HepG2 (cell line): Measurements from ENCODE around the gene RTEL1. TPM values are rescaled to one million over a fixed set of nuclear protein-coding genes. Genes with fewer than 3 reads are reported as not detected.

Experiments used
- ARHGAP35 ChIP-seq: sonication (generic); formaldehyde crosslinking; IDR thresholded peaks from 2 replicates; pipeline ENCODE4 v1.9.0; 2022; ENCODE audit warnings: mild to moderate bottlenecking, inconsistent platforms, moderate library complexity, missing genetic modification reagents, borderline replicate concordance
- DMAP1 ChIP-seq: IDR thresholded peaks from 2 replicates; pipeline ENCODE4 v1.6.1; 2016
- DNMT3B ChIP-seq: conservative IDR thresholded peaks from 2 replicates; pipeline ENCODE4 v1.6.1; 2016; ENCODE audit warnings: missing biosample characterization, control low read depth
- MED8 ChIP-seq: sonication (generic); formaldehyde crosslinking; IDR thresholded peaks from 2 replicates; pipeline ENCODE4 v1.8.1; 2023; ENCODE audit warnings: mild to moderate bottlenecking, missing genetic modification reagents; ENCODE audit not compliant: insufficient replicate concordance
- MIER2 ChIP-seq: IDR thresholded peaks from 2 replicates; pipeline ENCODE4 v1.6.1; 2016; ENCODE audit warnings: missing biosample characterization, missing genetic modification reagents
- NFIC ChIP-seq: IDR thresholded peaks from 2 replicates; pipeline ENCODE4 v1.6.1; 2012; ENCODE audit warnings: mild to moderate bottlenecking, low read length, inconsistent platforms
- PLRG1 ChIP-seq: fragments of 450-650 bp; conservative IDR thresholded peaks from 2 replicates; pipeline ENCODE4 v1.6.1; 2016
- PPARG ChIP-seq: conservative IDR thresholded peaks from 2 replicates; pipeline ENCODE4 v1.6.1; 2016; ENCODE audit warnings: missing biosample characterization, missing genetic modification reagents
- SETDB1 ChIP-seq: sonication (generic); formaldehyde crosslinking; IDR thresholded peaks from 2 replicates; pipeline ENCODE4 v1.5.1; 2020; ENCODE audit warnings: missing genetic modification reagents, mild to moderate bottlenecking, borderline replicate concordance
- ZNF263 ChIP-seq: sonication (generic); formaldehyde crosslinking; IDR thresholded peaks from 2 replicates; pipeline ENCODE4 v1.4.0; 2020; ENCODE audit warnings: missing genetic modification reagents
- ZNF354B ChIP-seq: sonication (generic); formaldehyde crosslinking; IDR thresholded peaks from 2 replicates; pipeline ENCODE4 v1.8.0; 2022; ENCODE audit warnings: mild to moderate bottlenecking, missing genetic modification reagents
- ZNF44 ChIP-seq: sonication (generic); formaldehyde crosslinking; IDR thresholded peaks from 2 replicates; pipeline ENCODE4 v1.5.1; 2020; ENCODE audit warnings: mild to moderate bottlenecking, missing genetic modification reagents
- ZNF441 ChIP-seq: sonication (generic); formaldehyde crosslinking; IDR thresholded peaks from 2 replicates; pipeline ENCODE4 v1.7.0; 2021; ENCODE audit warnings: missing genetic modification reagents, borderline replicate concordance
- ZNF562 ChIP-seq: sonication (generic); formaldehyde crosslinking; IDR thresholded peaks from 2 replicates; pipeline ENCODE4 v1.8.0; 2022; ENCODE audit warnings: missing genetic modification reagents, borderline replicate concordance
- ZNF7 ChIP-seq: IDR thresholded peaks from 2 replicates; pipeline ENCODE4 v1.6.1; 2016; ENCODE audit warnings: missing biosample characterization, missing genetic modification reagents
- polyA plus RNA-seq, 8 experiments: library from polyadenylated mRNA; depleted of rRNA in 3 of 8; stranded (reverse) in 7 of 8; unstranded in 1 of 8; fragments of >200 nt; fragmentation: Illumina TruSeq in 4 of 8; extraction: Trizol in 4 of 8; gene quantifications; 2 replicates each; pipeline versions ENCODE4 v1.2.1 to v1.2.3, GENCODE V29; 2011 to 2016; ENCODE audit warnings: low read depth in 4 of 8, missing spikeins in 1 of 8, mixed read lengths in 1 of 8; ENCODE audit not compliant: insufficient read depth in 1 of 8
- total RNA-seq, 5 experiments: library from RNA; depleted of rRNA; stranded (reverse); fragments of >200 nt; fragmentation: Illumina TruSeq; extraction: Trizol; gene quantifications; 2 replicates each; pipeline ENCODE4 v1.2.3, GENCODE V29; 2016; ENCODE audit warnings: low read depth in 1 of 5
- TF ChIP-seq, protein P1 (sequence below): sonication (generic); formaldehyde crosslinking; IDR thresholded peaks from 2 replicates; pipeline ENCODE4 v1.4.0; 2020; ENCODE audit warnings: mild to moderate bottlenecking, missing genetic modification reagents
- TF ChIP-seq, protein P2 (sequence below): sonication (generic); formaldehyde crosslinking; conservative IDR thresholded peaks from 2 replicates; pipeline ENCODE4 v1.4.0; 2020; ENCODE audit warnings: missing genetic modification reagents
- TF ChIP-seq, protein P3 (sequence below): sonication (generic); formaldehyde crosslinking; conservative IDR thresholded peaks from 2 replicates; pipeline ENCODE4 v1.8.1; 2023; ENCODE audit warnings: missing genetic modification reagents
- TF ChIP-seq, protein P4 (sequence below): IDR thresholded peaks from 2 replicates; pipeline ENCODE4 v1.6.1; 2016
- TF ChIP-seq, protein P5 (sequence below): sonication (generic); formaldehyde crosslinking; IDR thresholded peaks from 2 replicates; pipeline ENCODE4 v1.8.0; 2022; ENCODE audit warnings: missing genetic modification reagents, mild to moderate bottlenecking, inconsistent platforms, borderline replicate concordance

The RTEL1 gene
- total and polyA plus RNA-seq, 2 of the 13 experiments (the other 11 are each of a cell fraction or from before 2014, with no cell fraction given), result 21.8 to 36.4 TPM

DNA sequence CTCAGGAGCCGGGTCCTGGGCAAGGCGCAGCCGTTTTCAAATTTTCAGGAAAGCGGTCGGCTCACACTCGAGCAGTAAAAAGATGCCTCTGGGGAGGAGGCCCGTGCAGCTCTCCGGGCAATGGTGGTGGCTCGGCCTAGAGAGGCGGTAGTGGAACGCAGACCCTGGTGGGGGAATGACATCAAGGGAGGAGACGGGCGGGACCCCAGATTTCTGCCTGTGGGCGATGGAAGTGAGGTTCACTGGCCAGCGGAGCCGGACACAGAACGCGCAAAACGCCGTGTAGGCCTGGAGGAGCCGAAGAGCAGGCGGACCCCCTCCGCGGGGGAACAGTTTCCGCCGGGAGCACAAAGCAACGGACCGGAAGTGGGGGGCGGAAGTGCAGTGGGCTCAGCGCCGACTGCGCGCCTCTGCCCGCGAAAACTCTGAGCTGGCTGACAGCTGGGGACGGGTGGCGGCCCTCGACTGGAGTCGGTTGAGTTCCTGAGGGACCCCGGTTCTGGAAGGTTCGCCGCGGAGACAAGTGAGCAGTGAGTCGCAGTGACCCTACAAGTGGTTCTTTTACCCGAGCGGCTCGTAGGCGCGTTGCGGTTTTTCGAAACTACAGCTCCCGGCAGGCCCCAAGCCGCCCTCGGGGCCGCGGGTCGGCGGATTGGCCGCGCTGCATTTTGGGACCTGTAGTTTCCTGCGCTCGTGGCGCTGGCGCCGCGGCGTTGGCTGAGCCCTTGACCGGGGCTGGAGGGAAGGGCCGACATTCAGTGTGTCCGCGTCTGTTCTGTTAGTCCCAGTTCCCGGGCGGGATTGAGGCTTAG lies at the start of gene RTEL1 (continued):
- TF ChIP-seq, protein P1, sequence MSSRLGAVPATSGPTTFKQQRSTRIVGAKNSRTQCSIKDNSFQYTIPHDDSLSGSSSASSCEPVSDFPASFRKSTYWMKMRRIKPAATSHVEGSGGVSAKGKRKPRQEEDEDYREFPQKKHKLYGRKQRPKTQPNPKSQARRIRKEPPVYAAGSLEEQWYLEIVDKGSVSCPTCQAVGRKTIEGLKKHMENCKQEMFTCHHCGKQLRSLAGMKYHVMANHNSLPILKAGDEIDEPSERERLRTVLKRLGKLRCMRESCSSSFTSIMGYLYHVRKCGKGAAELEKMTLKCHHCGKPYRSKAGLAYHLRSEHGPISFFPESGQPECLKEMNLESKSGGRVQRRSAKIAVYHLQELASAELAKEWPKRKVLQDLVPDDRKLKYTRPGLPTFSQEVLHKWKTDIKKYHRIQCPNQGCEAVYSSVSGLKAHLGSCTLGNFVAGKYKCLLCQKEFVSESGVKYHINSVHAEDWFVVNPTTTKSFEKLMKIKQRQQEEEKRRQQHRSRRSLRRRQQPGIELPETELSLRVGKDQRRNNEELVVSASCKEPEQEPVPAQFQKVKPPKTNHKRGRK (CRISPR knock-in tag), result no peak
- TF ChIP-seq ARHGAP35 (CRISPR knock-in tag) (peak; percentile 97), DNMT3B (CRISPR knock-in tag) (no peak; the same call in 1 of the 2 replicates), PLRG1 (no peak), ZNF7 (CRISPR knock-in tag) (peak; percentile 54), ZNF562 (CRISPR knock-in tag) (no peak), MIER2 (CRISPR knock-in tag) (peak; percentile 87), DMAP1 (CRISPR knock-in tag) (peak; percentile 97), ZNF44 (CRISPR knock-in tag) (no peak; the same call in 1 of the 2 replicates), SETDB1 (CRISPR knock-in tag) (no peak; the same call in 1 of the 2 replicates), ZNF441 (CRISPR knock-in tag) (peak; percentile 73), MED8 (CRISPR knock-in tag) (peak; percentile 86), ZNF263 (CRISPR knock-in tag) (peak; percentile 81), NFIC (no peak; the same call in 1 of the 2 replicates), ZNF354B (CRISPR knock-in tag) (peak; percentile 83), PPARG (CRISPR knock-in tag) (0 out of 2 replicates have a peak, but pooled peaks have one; percentile 20)
- TF ChIP-seq, protein P2, sequence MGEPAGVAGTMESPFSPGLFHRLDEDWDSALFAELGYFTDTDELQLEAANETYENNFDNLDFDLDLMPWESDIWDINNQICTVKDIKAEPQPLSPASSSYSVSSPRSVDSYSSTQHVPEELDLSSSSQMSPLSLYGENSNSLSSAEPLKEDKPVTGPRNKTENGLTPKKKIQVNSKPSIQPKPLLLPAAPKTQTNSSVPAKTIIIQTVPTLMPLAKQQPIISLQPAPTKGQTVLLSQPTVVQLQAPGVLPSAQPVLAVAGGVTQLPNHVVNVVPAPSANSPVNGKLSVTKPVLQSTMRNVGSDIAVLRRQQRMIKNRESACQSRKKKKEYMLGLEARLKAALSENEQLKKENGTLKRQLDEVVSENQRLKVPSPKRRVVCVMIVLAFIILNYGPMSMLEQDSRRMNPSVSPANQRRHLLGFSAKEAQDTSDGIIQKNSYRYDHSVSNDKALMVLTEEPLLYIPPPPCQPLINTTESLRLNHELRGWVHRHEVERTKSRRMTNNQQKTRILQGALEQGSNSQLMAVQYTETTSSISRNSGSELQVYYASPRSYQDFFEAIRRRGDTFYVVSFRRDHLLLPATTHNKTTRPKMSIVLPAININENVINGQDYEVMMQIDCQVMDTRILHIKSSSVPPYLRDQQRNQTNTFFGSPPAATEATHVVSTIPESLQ (CRISPR knock-in tag), result no peak
- TF ChIP-seq, protein P3, sequence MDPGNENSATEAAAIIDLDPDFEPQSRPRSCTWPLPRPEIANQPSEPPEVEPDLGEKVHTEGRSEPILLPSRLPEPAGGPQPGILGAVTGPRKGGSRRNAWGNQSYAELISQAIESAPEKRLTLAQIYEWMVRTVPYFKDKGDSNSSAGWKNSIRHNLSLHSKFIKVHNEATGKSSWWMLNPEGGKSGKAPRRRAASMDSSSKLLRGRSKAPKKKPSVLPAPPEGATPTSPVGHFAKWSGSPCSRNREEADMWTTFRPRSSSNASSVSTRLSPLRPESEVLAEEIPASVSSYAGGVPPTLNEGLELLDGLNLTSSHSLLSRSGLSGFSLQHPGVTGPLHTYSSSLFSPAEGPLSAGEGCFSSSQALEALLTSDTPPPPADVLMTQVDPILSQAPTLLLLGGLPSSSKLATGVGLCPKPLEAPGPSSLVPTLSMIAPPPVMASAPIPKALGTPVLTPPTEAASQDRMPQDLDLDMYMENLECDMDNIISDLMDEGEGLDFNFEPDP, result no peak; the same call in 1 of the 2 replicates
- TF ChIP-seq, protein P4, sequence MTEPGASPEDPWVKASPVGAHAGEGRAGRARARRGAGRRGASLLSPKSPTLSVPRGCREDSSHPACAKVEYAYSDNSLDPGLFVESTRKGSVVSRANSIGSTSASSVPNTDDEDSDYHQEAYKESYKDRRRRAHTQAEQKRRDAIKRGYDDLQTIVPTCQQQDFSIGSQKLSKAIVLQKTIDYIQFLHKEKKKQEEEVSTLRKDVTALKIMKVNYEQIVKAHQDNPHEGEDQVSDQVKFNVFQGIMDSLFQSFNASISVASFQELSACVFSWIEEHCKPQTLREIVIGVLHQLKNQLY, result no peak
- TF ChIP-seq, protein P5, sequence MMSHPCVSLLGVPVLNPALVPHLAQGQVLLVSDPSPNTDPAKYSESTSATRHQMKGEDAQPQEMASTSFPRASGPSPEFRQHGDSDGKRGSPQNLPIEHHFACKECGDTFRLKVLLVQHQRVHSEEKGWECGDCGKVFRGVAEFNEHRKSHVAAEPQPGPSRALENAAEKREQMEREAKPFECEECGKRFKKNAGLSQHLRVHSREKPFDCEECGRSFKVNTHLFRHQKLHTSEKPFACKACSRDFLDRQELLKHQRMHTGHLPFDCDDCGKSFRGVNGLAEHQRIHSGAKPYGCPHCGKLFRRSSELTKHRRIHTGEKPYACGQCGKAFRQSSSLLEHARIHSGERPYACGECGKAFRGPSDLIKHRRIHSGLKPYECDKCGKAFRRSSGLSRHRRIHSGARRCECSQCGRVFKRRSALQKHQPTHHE, result peak; percentile 98
